ENCODE data around the gene RTN4RL1.

RTN4RL1 gene

GRCh38 chr17:1939981-1940809 lies 84.9 kb downstream of the RTN4RL1 start:
- H3K79me2 ChIP-seq: no peaks in the 10 kb centered on the region
- no peak overlapping the region for H3K4me2 ChIP-seq (ENCODE audit: low read length)
- no peaks in the 10 kb centered on the region for H3K36me3 ChIP-seq (ENCODE audit: control insufficient read depth, insufficient read depth, low read length)
- H3K4me3 ChIP-seq (ENCODE audit: low read depth, low read length): no peak overlapping the region
- no peak overlapping the region for H3K27ac ChIP-seq
- H3K27me3 ChIP-seq (ENCODE audit: control insufficient read depth, insufficient read depth, low read length): no peaks in the 10 kb centered on the region
- no peaks in the 10 kb centered on the region for H3K4me1 ChIP-seq
- TF ChIP-seq CTCF (IDR thresholded peaks at IDR 0.05): no peak
- H3K9me3 ChIP-seq (ENCODE audit: control insufficient read depth, low read length): no peaks in the 10 kb centered on the region
- no peak overlapping the region for H2AFZ ChIP-seq
- H3K9ac ChIP-seq: no peak overlapping the region

- no peak overlapping the region for H3K9ac ChIP-seq
- no peak overlapping the region for H2AFZ ChIP-seq
- H3K4me2 ChIP-seq (ENCODE audit: low read length): no peak overlapping the region
- H3K4me3 ChIP-seq (ENCODE audit: low read depth, low read length): no peak overlapping the region
- TF ChIP-seq CTCF (IDR thresholded peaks at IDR 0.05): no peak
- no peaks in the 10 kb centered on the region for H3K9me3 ChIP-seq (ENCODE audit: control insufficient read depth, low read length)
- H3K27ac ChIP-seq: no peak overlapping the region
- H3K36me3 ChIP-seq (ENCODE audit: control insufficient read depth, insufficient read depth, low read length): no peaks in the 10 kb centered on the region
- no peaks in the 10 kb centered on the region for H3K79me2 ChIP-seq
- no peaks in the 10 kb centered on the region for H3K4me1 ChIP-seq
- H3K27me3 ChIP-seq (ENCODE audit: control insufficient read depth, insufficient read depth, low read length): no peaks in the 10 kb centered on the region
Observed at GRCh38 chr17:1937461-1937860, 87.7 kb downstream of the RTN4RL1 start.

- H2AFZ ChIP-seq: no peak overlapping the region
- H3K4me1 ChIP-seq: peaks cover 3% of the 10 kb centered on the region
- no peaks in the 10 kb centered on the region for H3K27me3 ChIP-seq (ENCODE audit: control insufficient read depth, insufficient read depth, low read length)
- H3K9me3 ChIP-seq (ENCODE audit: control insufficient read depth, low read length): no peaks in the 10 kb centered on the region
- H3K9ac ChIP-seq: no peak overlapping the region
- no peak overlapping the region for H3K4me3 ChIP-seq (ENCODE audit: low read depth, low read length)
- no peaks in the 10 kb centered on the region for H3K79me2 ChIP-seq
- TF ChIP-seq CTCF (IDR thresholded peaks at IDR 0.05): no peak
- H3K4me2 ChIP-seq (ENCODE audit: low read length): no peak overlapping the region
- H3K27ac ChIP-seq: no peak overlapping the region
- no peaks in the 10 kb centered on the region for H3K36me3 ChIP-seq (ENCODE audit: control insufficient read depth, insufficient read depth, low read length)
Observed at GRCh38 chr17:1936766-1937165, 88.4 kb downstream of the RTN4RL1 start.

- Histone ChIP-seq H3K27me3 (ENCODE audit: control insufficient read depth, insufficient read depth, low read length) (no peaks in the 10 kb centered on the region), H2AFZ (no peak overlapping the region), H3K27ac (no peak overlapping the region), H3K9me3 (ENCODE audit: control insufficient read depth, low read length) (no peaks in the 10 kb centered on the region), H3K9ac (no peak overlapping the region), H3K4me2 (ENCODE audit: low read length) (no peak overlapping the region), H3K79me2 (no peaks in the 10 kb centered on the region), H3K4me3 (ENCODE audit: low read depth, low read length) (no peak overlapping the region), H3K36me3 (ENCODE audit: control insufficient read depth, insufficient read depth, low read length) (no peaks in the 10 kb centered on the region), H3K4me1 (peaks cover 3% of the 10 kb centered on the region)
- no peak for TF ChIP-seq CTCF (IDR thresholded peaks at IDR 0.05)
Observed at GRCh38 chr17:1934901-1935300, 90.2 kb downstream of the RTN4RL1 start.
